H1 (cell line): Measurements from ENCODE around the gene SORD. TPM values are rescaled to one million over a fixed set of nuclear protein-coding genes. Genes with fewer than 3 reads are reported as not detected.
A peak's percentile ranks its signal among the peaks of the same experiment; 100 is the strongest.
"Not testable (repeated sequence)": the region's sequence is repeated elsewhere in the genome, so short reads cannot be mapped to it uniquely, and the experiment has no call there.

Experiments
- CTCF ChIA-PET: fragments of 300-600 bp; sonication (Branson Sonifier 250); formaldehyde crosslinking; loops from one replicate; lab custom pipeline; 2021; ENCODE audit not compliant: partially characterized antibody; lab: Charles Lee
- POLR2A ChIA-PET: fragments of 300-600 bp; sonication (Branson Sonifier 250); formaldehyde crosslinking; loops from one replicate; lab custom pipeline; 2021; ENCODE audit warnings: inconsistent platforms; ENCODE audit not compliant: partially characterized antibody; lab: Charles Lee
- DNase-seq, 2 experiments: peaks; one replicate each; pipeline versions ENCODE4 v3.0.0 to v3.0.0-alpha.2; 2010 to 2022; ENCODE audit warnings: low spot score in 2 of 2, low read depth in 1 of 2, mixed read lengths in 1 of 2
- FAIRE-seq: peaks from 2 replicates; lab custom pipeline; 2011; peaks lifted over from hg19 to GRCh38; lab: Jason Lieb, UNC
- H2AFZ ChIP-seq: 2 replicates; pipeline ENCODE4 v1.8.1; 2012; ENCODE audit warnings: low read length, inconsistent platforms
- H2AK5ac ChIP-seq: 2 replicates; pipeline ENCODE4 v1.6.1; 2013; ENCODE audit warnings: low read depth, low read length
- H2BK120ac ChIP-seq: replicated peaks from 2 replicates; pipeline ENCODE3; 2013; ENCODE audit warnings: low read depth, low read length, inconsistent platforms
- H2BK12ac ChIP-seq: 2 replicates; pipeline ENCODE4 v1.6.1; 2013; ENCODE audit warnings: low read depth, low read length
- H2BK15ac ChIP-seq: 2 replicates; pipeline ENCODE4 v1.6.1; 2013; ENCODE audit warnings: low read length
- H2BK20ac ChIP-seq: 2 replicates; pipeline ENCODE4 v1.6.1; 2013; ENCODE audit warnings: low read length
- H2BK5ac ChIP-seq: 2 replicates; pipeline ENCODE4 v1.6.1; 2013; ENCODE audit warnings: low read depth, low read length
- H3K14ac ChIP-seq: 2 replicates; pipeline ENCODE4 v1.6.1; 2013; ENCODE audit warnings: inconsistent platforms; ENCODE audit not compliant: insufficient read length
- H3K18ac ChIP-seq: 2 replicates; pipeline ENCODE4 v1.6.1; 2013; ENCODE audit warnings: low read length; ENCODE audit errors: extremely low read depth
- H3K23ac ChIP-seq: 2 replicates; pipeline ENCODE4 v1.6.1; 2013; ENCODE audit warnings: inconsistent platforms; ENCODE audit not compliant: insufficient read length
- H3K23me2 ChIP-seq: 2 replicates; pipeline ENCODE4 v1.6.1; 2013; ENCODE audit warnings: low read depth, low read length
- H3K27ac ChIP-seq: 2 replicates; pipeline ENCODE4 v1.6.1; 2011; ENCODE audit warnings: low read depth, low read length, inconsistent platforms
- H3K27me3 ChIP-seq, 4 experiments: replicated peaks in 1 of 4; 1 replicate in 1 of 4; 2 replicates in 3 of 4; pipeline versions ENCODE4 v1.6.1 to v1.8.1; 2011 to 2013; ENCODE audit warnings: low read length in 3 of 4, mild to moderate bottlenecking in 3 of 4, inconsistent platforms in 2 of 4, mixed read lengths in 2 of 4, moderate library complexity in 1 of 4; ENCODE audit not compliant: control insufficient read depth in 3 of 4, insufficient read depth in 3 of 4; ENCODE audit errors: extremely low read depth in 1 of 4
- H3K36me3 ChIP-seq, 4 experiments: 2 replicates each; pipeline versions ENCODE4 v1.6.1 to v1.8.1; 2011 to 2013; ENCODE audit warnings: mild to moderate bottlenecking in 4 of 4, low read length in 3 of 4, moderate library complexity in 2 of 4, control low read depth in 1 of 4, inconsistent platforms in 1 of 4; ENCODE audit not compliant: insufficient read depth in 4 of 4, control insufficient read depth in 2 of 4
- H3K4ac ChIP-seq: replicated peaks from 2 replicates; pipeline ENCODE3; 2013; ENCODE audit warnings: low read length, low read depth, mixed read lengths, inconsistent platforms; ENCODE audit not compliant: insufficient read length
- H3K4me1 ChIP-seq, 4 experiments: replicated peaks in 1 of 4; 1 replicate in 1 of 4; 2 replicates in 3 of 4; pipeline versions ENCODE4 v1.6.1 to v1.8.1; 2011 to 2013; ENCODE audit warnings: low read length in 3 of 4, inconsistent platforms in 2 of 4, mixed read lengths in 1 of 4; ENCODE audit not compliant: insufficient read depth in 4 of 4, control insufficient read depth in 3 of 4
- H3K4me2 ChIP-seq, 2 experiments: 2 replicates each; pipeline versions ENCODE4 v1.6.1 to v1.8.1; 2011 to 2013; ENCODE audit warnings: low read depth in 2 of 2, low read length in 2 of 2, control low read depth in 1 of 2, inconsistent platforms in 1 of 2, mild to moderate bottlenecking in 1 of 2; ENCODE audit not compliant: insufficient read depth in 1 of 2
- H3K4me3 ChIP-seq, 4 experiments: fragments of 200-600, 300-600 bp in 1 of 4; sonication (generic), shearing (Covaris generic), sonication (Bioruptor Twin) in 1 of 4; 2 replicates each; pipeline versions ENCODE4 v1.5.1 to v1.8.1; 2011 to 2016; ENCODE audit warnings: low read length in 4 of 4, low read depth in 3 of 4, control low read depth in 2 of 4, inconsistent platforms in 2 of 4, mild to moderate bottlenecking in 2 of 4, mixed read lengths in 1 of 4, moderate library complexity in 1 of 4; ENCODE audit not compliant: insufficient read depth in 2 of 4; ENCODE audit errors: extremely low read depth in 1 of 4
- H3K56ac ChIP-seq: replicated peaks from 2 replicates; pipeline ENCODE3; 2013; ENCODE audit warnings: low read depth, mild to moderate bottlenecking, mixed read lengths, low read length, inconsistent platforms; ENCODE audit not compliant: insufficient read length
- H3K79me1 ChIP-seq: 2 replicates; pipeline ENCODE4 v1.6.1; 2013; ENCODE audit warnings: low read depth, low read length, control low read depth
- H3K79me2 ChIP-seq, 2 experiments: 2 replicates each; pipeline versions ENCODE4 v1.6.1 to v1.8.1; 2012 to 2013; ENCODE audit warnings: low read length in 2 of 2, mild to moderate bottlenecking in 2 of 2, inconsistent platforms in 1 of 2; ENCODE audit not compliant: insufficient read depth in 2 of 2, control insufficient read depth in 1 of 2
- H3K9ac ChIP-seq, 4 experiments: replicated peaks in 1 of 4; 1 replicate in 1 of 4; 2 replicates in 3 of 4; pipeline versions ENCODE4 v1.6.1 to v1.8.1; 2011 to 2013; ENCODE audit warnings: low read depth in 3 of 4, low read length in 3 of 4, control low read depth in 2 of 4, mild to moderate bottlenecking in 2 of 4, moderate library complexity in 2 of 4, inconsistent platforms in 1 of 4; ENCODE audit errors: extremely low read depth in 1 of 4
- H3K9me3 ChIP-seq, 2 experiments: 2 replicates each; pipeline versions ENCODE4 v1.6.1 to v1.8.1; 2012 to 2013; ENCODE audit warnings: mild to moderate bottlenecking in 2 of 2, moderate library complexity in 2 of 2, control low read depth in 1 of 2, inconsistent platforms in 1 of 2, low read depth in 1 of 2, low read length in 1 of 2, mixed read lengths in 1 of 2; ENCODE audit not compliant: insufficient read depth in 2 of 2
- H4K20me1 ChIP-seq, 2 experiments: replicated peaks in 1 of 2; 2 replicates each; pipeline versions ENCODE3 to v1.8.1; 2011 to 2013; ENCODE audit warnings: inconsistent platforms in 2 of 2, low read length in 2 of 2, mild to moderate bottlenecking in 1 of 2; ENCODE audit not compliant: insufficient read depth in 2 of 2, control insufficient read depth in 1 of 2
- H4K5ac ChIP-seq: 2 replicates; pipeline ENCODE4 v1.6.1; 2013; ENCODE audit warnings: low read length, low read depth, mixed read lengths, inconsistent platforms; ENCODE audit not compliant: insufficient read length
- H4K8ac ChIP-seq: 2 replicates; pipeline ENCODE4 v1.8.0; 2013; ENCODE audit warnings: mild to moderate bottlenecking, moderate library complexity, low read length, inconsistent platforms; ENCODE audit not compliant: insufficient read depth; ENCODE audit errors: extremely low read depth
- H4K91ac ChIP-seq: replicated peaks from 2 replicates; pipeline ENCODE3; 2013; ENCODE audit warnings: low read length, mixed read lengths, inconsistent platforms; ENCODE audit not compliant: insufficient read length
- WGBS, 2 experiments: shearing (Covaris generic) in 1 of 2; methylation state at CpG; one replicate each; pipeline versions ENCODE4 v1.1.6 to v1.1.7; 2013 to 2015; ENCODE audit warnings: low lambda C conversion rate in 2 of 2, mixed read lengths in 2 of 2, inconsistent platforms in 1 of 2, low coverage in 1 of 2, missing lambda C conversion rate in 1 of 2; ENCODE audit not compliant: insufficient replicate concordance in 2 of 2, insufficient coverage in 1 of 2, insufficient read length in 1 of 2; ENCODE audit errors: extremely low coverage in 1 of 2, missing lambda C conversion rate in 1 of 2; 5-methylcytosine and 5-hydroxymethylcytosine counted together
- polyA plus RNA-seq, 7 experiments: library from polyadenylated mRNA; depleted of rRNA in 3 of 7; stranded (reverse) in 5 of 7; unstranded in 2 of 7; fragments of >200 nt in 5 of 7; fragments of 200-250 nt in 2 of 7; gene quantifications; 1 replicate in 5 of 7; 2 replicates in 1 of 7; 4 replicates in 1 of 7; pipeline versions ENCODE4 v1.2.1 to v1.2.3, GENCODE V29; 2011 to 2013; ENCODE audit warnings: missing spikeins in 2 of 7, mixed read lengths in 2 of 7
- total RNA-seq: library from RNA; stranded (reverse); fragmentation: NEBNext Ultra II Directional; extraction: Animal tissue kit (Norgen Biotek cat#: 25700); gene quantifications from 2 replicates; pipeline ENCODE4 v1.2.1, GENCODE V29; 2021

SORD gene
- total and polyA plus RNA-seq, 2 of the 8 experiments (the other 6 are each of a cell fraction or from before 2014, with no cell fraction given) = 52.6 to 75.8 TPM

DNA sequence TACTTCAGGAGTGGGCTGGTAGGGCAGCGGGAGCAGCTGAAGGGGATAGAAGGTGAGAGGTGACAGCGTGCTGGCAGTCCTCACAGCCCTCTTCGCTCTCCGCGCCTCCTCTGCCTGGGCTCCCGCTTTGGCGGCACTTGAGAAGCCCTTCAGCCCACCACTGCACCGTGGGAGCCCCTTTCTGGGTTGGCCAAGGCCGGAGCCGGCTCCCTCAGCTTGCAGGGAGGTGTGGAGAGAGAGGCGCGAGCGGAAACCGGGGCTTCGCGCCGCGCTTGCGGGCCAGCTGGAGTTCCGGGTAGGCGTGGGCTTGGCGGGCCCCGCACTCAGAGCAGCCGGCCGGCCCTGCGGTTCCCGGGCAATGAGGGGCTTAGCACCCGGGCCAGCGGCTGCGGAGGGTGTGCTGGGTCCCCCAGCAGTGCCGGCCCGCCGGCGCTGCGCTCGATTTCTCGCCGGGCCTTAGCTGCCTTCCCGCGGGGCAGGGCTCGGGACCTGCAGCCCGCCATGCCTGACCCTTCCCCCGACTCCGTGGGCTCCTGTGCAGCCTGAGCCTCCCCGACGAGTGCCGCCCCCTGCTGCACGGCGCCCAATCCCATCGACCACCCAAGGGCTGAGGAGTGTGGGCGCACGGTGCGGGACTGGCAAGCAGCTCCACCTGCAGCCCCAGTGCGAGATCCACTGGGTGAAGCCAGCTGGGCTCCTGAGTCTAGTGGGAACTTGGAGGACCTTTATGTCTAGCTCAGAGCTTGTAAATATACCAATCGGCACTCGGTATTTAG, 11.8 kb downstream of the SORD start:
- DNase-seq = peak in 1 of 2 experiments; percentile 52
- H3K56ac ChIP-seq, H3K9me3 ChIP-seq, H3K79me1 ChIP-seq, H2BK15ac ChIP-seq, H3K4me2 ChIP-seq, H2BK20ac ChIP-seq, H4K8ac ChIP-seq, H4K5ac ChIP-seq, H2AFZ ChIP-seq, H2AK5ac ChIP-seq, FAIRE-seq, H3K36me3 ChIP-seq, H3K23ac ChIP-seq, H3K27ac ChIP-seq, H3K4me3 ChIP-seq, H3K79me2 ChIP-seq, H2BK5ac ChIP-seq, H4K91ac ChIP-seq, H2BK120ac ChIP-seq, H3K9ac ChIP-seq, H4K20me1 ChIP-seq, H3K4ac ChIP-seq, H3K27me3 ChIP-seq, H3K18ac ChIP-seq, H3K14ac ChIP-seq, H2BK12ac ChIP-seq, H3K4me1 ChIP-seq, H3K23me2 ChIP-seq: not testable (repeated sequence)
- ChIA-PET CTCF (interaction anchor here (0.7 to 5.4 kb wide), 10 partner anchors 11 to 321 kb away, joined by 3 to 36 read pairs (median 4); partner anchors contain the start of gene SORD), POLR2A (interaction anchor here (2.0 kb wide), 1 partner anchor 12 kb away, joined by 10 read pairs; the partner anchor contains the start of gene SORD)
- 91% methylated on average over 28 of the region's 56 CpGs; no CpG with 5 or more reads in 1 of the 2 experiments for WGBS, 2 experiments
